Measurements from ENCODE around the gene FAM184A. TPM values are rescaled to one million over a fixed set of nuclear protein-coding genes. Genes with fewer than 3 reads are reported as not detected.

The FAM184A gene
- total and polyA plus RNA-seq, 10 of the 15 experiments (the other 5 are each of a cell fraction or from before 2014, with no cell fraction given), result 0.15 to 0.23 TPM; not detected in 8

GRCh38 chr6:119105282-119105681 lies 26.8 kb upstream of the FAM184A start:
- no peak for ATAC-seq
- 12% methylated on average over 5 of the region's 5 CpGs for WGBS (ENCODE audit: insufficient coverage, insufficient replicate concordance, low lambda C conversion rate, missing lambda C conversion rate)
- no peak overlapping the region for H3K9ac ChIP-seq (ENCODE audit: control insufficient read depth, insufficient read depth, low read length)
- H4K20me1 ChIP-seq (ENCODE audit: control insufficient read depth, insufficient read depth), result no peaks in the 10 kb centered on the region
- H3K4me2 ChIP-seq (ENCODE audit: control insufficient read depth, insufficient read depth), result no peak overlapping the region
- ChIA-PET SMC1A (ENCODE audit: uncharacterized antibody, unreplicated experiment) (no interaction called here), CTCF (interaction anchor here (0.7 kb wide), 1 partner anchor 142 kb away, joined by 3 read pairs; no protein-coding TSS in a partner anchor), RAD21 (ENCODE audit: unreplicated experiment) (no interaction called here), POLR2A (no interaction called here)
- H3K36me3 ChIP-seq (ENCODE audit: control insufficient read depth in 2 of 2, insufficient read depth in 2 of 2, low read length in 1 of 2), result no peaks in the 10 kb centered on the region
- no TSS peak for BruUV-seq (replicated peaks)
- DNase-seq (ENCODE audit: low read depth, low spot score), result no peak
- no peak overlapping the region for H3K4me3 ChIP-seq
- H3K27ac ChIP-seq (ENCODE audit: control insufficient read depth, insufficient read depth), result no peak overlapping the region
- no peaks in the 10 kb centered on the region for H3K4me1 ChIP-seq (ENCODE audit: control insufficient read depth, insufficient read depth, low read length)
- no peaks in the 10 kb centered on the region for H3K27me3 ChIP-seq (replicated peaks in 1 of 2; ENCODE audit: control insufficient read depth in 2 of 2, insufficient read depth in 2 of 2, low read length in 1 of 2)
- intact Hi-C loops (cut with micrococcal nuclease; ENCODE audit: unreplicated experiment) (no loop called here), in situ Hi-C loops (cut with MboI) (loop anchor here (25.0 kb wide), 1 partner anchor 143 kb away; no protein-coding TSS in a partner anchor)
- H3K79me2 ChIP-seq (ENCODE audit: control insufficient read depth, insufficient read depth, low read length), result no peaks in the 10 kb centered on the region
- FAIRE-seq, result no peak
- no peaks in the 10 kb centered on the region for H3K9me3 ChIP-seq (replicated peaks; ENCODE audit: control insufficient read depth, insufficient read depth, low read length)
- no peak overlapping the region for H2AFZ ChIP-seq (ENCODE audit: control insufficient read depth, low read depth, low read length)
- no peak for TF ChIP-seq MXI1 (IDR thresholded peaks at IDR 0.05; ENCODE audit: low read depth, low read length)
- no peak for TF ChIP-seq POU2F2 (IDR thresholded peaks at IDR 0.05; ENCODE audit: borderline replicate concordance, low read depth, low read length)
- no peak for TF ChIP-seq SUPT20H (IDR thresholded peaks at IDR 0.05; ENCODE audit: borderline replicate concordance, control insufficient read depth, low read depth, low read length)
- TF ChIP-seq BCLAF1 (IDR thresholded peaks at IDR 0.05), result no peak
- TF ChIP-seq NRF1 (conservative IDR thresholded peaks at IDR 0.05; ENCODE audit: low read depth, low read length), result no peak
- no peak for TF ChIP-seq NR2C1 (IDR thresholded peaks at IDR 0.05)
- TF ChIP-seq HSF1 (IDR thresholded peaks at IDR 0.05; ENCODE audit: low read depth, low read length), result no peak
- no peak for TF ChIP-seq IKZF2 (IDR thresholded peaks at IDR 0.05)
- TF ChIP-seq ATF7 (IDR thresholded peaks at IDR 0.05; ENCODE audit: low read depth), result no peak
- TF ChIP-seq SP1 (IDR thresholded peaks at IDR 0.05; ENCODE audit: low read depth, low read length), result no peak
- no peak for TF ChIP-seq REST (IDR thresholded peaks at IDR 0.05; ENCODE audit: low read depth, low read length)
- TF ChIP-seq IKZF1 (conservative IDR thresholded peaks at IDR 0.05), result no peak
- TF ChIP-seq PAX5 (IDR thresholded peaks at IDR 0.05; ENCODE audit: borderline replicate concordance, low read depth, low read length), result no peak
- TF ChIP-seq MAX (IDR thresholded peaks at IDR 0.05; ENCODE audit: low read depth, low read length), result no peak
- no peak for TF ChIP-seq EGR1 (IDR thresholded peaks at IDR 0.05; ENCODE audit: borderline replicate concordance in 1 of 2, low read depth in 2 of 2, low read length in 2 of 2)
- no peak for TF ChIP-seq TCF12 (IDR thresholded peaks at IDR 0.05; ENCODE audit: low read depth, low read length)
- no peak for TF ChIP-seq LARP7 (IDR thresholded peaks at IDR 0.05)
- no peak for TF ChIP-seq CHD4 (IDR thresholded peaks at IDR 0.05)

Measured in GM12878 (cell line).